Activated CD8-positive, alpha-beta memory T cell treated with anti-CD3 and anti-CD28 coated beads for 36 hours (primary cell): ENCODE data around the gene PPRC1. TPM values are rescaled to one million over a fixed set of nuclear protein-coding genes. Genes with fewer than 3 reads are reported as not detected.

ENCODE experiments used
- total RNA-seq, 2 experiments: library from RNA; stranded (reverse); gene quantifications; one replicate each; pipeline ENCODE4 v1.2.3, GENCODE V29; 2021

The PPRC1 gene
- total RNA-seq, 2 experiments from 2014 or later, result 103 to 108 TPM

Other genes starting within 250 kb of the PPRC1 start
- 10 to 100 TPM; 19.3 to 23.5 TPM for gene ARMH3, start 76.9 kb upstream of the PPRC1 start, total RNA-seq
- gene HPS6, start 67.7 kb upstream of the PPRC1 start, total RNA-seq, result 10 to 100 TPM; 27.3 to 28.2 TPM
- gene LDB1, start 12.7 kb upstream of the PPRC1 start, total RNA-seq, result 10 to 100 TPM; 66.9 to 71.4 TPM
- 100 to 1,000 TPM; 341 to 355 TPM for gene NOLC1, start 19.3 kb downstream of the PPRC1 start, total RNA-seq
- not detected for gene ELOVL3, start 93.3 kb downstream of the PPRC1 start, total RNA-seq
- not detected for gene PITX3, start 108.5 kb downstream of the PPRC1 start, total RNA-seq
- 10 to 100 TPM; 34.9 to 36.1 TPM for gene GBF1, start 112.5 kb downstream of the PPRC1 start, total RNA-seq